Medulla oblongata (tissue), 1 donor: ENCODE measurements around the gene PPP1R14C.
A peak's percentile ranks its signal among the peaks of the same experiment; 100 is the strongest.
"Not testable (repeated sequence)": the region's sequence is repeated elsewhere in the genome, so short reads cannot be mapped to it uniquely, and the experiment has no call there.

Experiments
- DNase-seq: peaks from one replicate; pipeline ENCODE4 v3.0.0-alpha.2; 2015; ENCODE audit errors: extremely low spot score

The PPP1R14C gene

DNA sequence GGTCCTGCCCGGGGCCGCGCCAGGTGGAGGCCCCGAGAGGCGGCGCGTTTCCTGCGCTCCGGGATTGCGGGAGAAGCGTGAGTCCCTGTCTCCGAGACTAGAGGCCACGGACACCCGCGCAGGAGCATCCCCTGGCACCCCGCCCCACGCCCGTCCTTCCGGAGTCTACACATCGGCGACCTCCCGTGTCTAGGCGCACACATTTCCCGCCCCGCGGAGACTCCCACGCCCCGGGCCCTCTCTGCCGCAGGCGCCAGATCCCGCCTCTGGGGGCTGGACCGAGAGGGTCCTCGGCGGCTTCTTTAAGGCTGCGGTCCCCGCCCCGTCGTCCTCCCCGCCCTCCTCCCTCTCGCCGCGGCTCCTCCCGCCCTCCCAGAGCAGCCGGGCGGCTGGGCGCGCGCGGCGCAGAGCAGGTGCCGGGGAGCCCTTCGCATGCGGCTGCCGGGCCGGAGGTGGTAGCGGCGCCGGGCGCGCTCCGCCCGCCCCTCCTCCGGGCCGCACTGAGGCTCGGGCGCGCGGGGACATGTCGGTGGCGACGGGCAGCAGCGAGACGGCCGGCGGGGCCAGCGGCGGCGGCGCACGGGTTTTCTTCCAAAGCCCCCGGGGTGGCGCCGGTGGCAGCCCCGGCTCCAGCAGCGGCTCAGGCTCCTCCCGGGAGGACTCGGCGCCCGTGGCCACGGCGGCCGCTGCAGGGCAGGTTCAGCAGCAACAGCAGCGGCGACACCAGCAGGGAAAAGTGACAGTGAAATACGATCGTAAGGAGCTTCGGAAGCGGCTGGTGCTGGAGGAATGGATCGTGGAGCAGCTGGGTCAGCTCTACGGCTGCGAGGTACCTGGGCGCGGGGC is at the start of gene PPP1R14C:
Gene PPP1R14C, plus strand, starts transcription at position 375 of the 846 bp plus-strand sequence. Its CDS starts 149 bp downstream, at position 524.
- DNase-seq: peak; percentile 9

GRCh38 chr6:150093397-150093796 is 49.4 kb upstream of the PPP1R14C start:
- DNase-seq: peak; percentile 21

DNA sequence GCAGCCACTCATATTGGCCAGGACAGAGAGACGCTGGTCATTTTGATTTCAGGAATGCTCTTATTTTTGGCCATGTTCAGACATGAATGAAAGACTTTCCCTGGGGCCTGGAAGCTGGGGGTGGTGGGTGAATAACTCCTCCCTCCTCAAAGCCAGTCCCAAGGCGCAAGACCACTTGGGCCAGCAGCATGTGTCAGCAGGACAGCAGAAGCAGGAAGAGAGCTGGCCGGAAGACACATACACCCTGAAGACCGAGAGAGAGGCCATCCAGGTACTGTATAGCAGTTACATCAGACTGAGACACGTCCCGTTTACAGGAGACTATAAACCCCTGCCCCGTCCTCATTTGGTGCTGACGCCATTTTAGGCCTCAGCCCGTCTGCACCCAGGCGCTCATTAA is 44.7 kb upstream of the PPP1R14C start:
- no peak for DNase-seq

GRCh38 chr6:150099546-150099945 is 43.3 kb upstream of the PPP1R14C start:
- DNase-seq: no peak

DNA sequence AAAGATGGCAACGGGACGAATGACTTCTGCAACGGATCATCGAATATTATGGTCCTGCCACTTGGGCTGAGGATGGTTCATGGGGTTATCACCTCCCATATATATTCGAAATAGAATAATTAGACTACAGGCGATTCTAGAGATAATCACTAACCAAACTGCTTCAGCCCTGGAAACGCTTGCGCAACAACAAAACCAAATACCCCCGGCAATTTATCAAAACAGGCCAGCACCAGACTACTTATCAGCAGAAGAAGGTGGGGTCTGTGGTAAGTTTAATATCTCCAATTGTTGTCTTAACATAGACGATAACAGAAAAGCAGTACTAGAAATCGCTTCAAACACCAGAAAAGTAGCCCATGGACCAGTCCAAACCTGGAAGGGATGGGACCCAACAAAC is 42.9 kb upstream of the PPP1R14C start:
- no peak for DNase-seq

DNA sequence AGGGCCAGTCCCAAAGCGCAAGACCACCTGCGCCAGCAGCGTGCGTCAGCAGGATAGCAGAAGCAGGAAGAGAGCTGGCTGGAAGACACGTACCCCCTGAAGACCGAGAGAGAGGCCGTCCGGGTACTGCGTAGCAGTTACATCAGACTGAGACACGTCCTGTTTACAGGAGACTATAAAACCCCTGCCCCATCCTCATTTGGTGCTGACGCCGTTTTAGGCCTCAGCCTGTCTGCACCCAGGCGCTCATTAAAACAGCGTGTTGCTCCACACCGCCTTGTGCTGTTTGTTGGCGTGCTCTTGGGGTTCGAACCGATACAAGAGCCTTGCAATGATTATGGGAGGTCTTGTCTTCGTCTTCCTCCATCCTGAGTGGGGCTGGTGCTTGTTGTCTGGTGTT is 42.1 kb upstream of the PPP1R14C start:
- no peak for DNase-seq

DNA sequence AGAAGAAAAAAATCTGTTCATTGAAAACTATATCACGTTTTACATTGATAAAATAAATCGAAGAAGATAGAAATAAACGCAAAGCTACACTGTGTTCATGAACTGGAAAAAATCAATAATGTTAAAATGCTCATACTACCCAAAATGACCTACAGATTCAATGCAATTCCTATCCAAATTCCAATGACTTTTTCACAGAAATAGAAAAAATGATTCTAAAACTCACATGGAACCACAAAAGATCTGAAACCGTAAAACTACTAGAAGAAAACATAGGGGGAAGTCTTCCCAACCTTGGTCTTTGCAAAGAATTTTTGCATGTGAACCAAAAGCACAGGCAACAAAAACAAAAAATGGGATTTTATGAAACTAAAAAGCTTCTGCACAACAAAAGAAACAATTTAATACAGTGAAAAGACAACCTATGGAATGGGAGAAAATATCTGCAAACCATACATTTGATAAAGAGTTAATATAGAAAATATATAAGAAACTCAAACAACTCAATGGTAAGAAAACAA is 40.0 kb upstream of the PPP1R14C start:
- no peak for DNase-seq

- DNase-seq: no peak
These were observed 30.6 kb upstream of the PPP1R14C start for GRCh38 chr6:150112233-150112632.

DNA sequence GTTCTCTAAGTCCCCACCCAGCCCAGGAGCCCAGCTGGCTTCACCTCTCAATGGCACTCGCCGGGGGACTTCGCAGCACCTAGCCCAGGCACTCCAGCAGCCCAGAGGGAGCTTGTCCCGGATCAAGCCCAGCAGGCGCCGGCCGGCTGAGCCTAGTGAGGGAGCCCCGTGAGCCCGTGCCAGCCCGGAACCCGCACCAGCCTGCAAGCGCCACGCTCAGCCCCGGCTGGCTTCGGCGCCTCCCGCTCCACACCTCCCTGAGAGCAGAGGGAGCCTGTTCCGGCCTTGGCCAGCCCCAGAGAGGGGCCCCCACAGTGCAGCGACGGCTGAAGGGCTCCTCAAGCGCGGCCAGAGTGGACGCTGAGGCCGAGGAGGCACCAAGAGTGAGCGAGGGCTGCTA is 27.1 kb upstream of the PPP1R14C start:
- DNase-seq: no peak

DNA sequence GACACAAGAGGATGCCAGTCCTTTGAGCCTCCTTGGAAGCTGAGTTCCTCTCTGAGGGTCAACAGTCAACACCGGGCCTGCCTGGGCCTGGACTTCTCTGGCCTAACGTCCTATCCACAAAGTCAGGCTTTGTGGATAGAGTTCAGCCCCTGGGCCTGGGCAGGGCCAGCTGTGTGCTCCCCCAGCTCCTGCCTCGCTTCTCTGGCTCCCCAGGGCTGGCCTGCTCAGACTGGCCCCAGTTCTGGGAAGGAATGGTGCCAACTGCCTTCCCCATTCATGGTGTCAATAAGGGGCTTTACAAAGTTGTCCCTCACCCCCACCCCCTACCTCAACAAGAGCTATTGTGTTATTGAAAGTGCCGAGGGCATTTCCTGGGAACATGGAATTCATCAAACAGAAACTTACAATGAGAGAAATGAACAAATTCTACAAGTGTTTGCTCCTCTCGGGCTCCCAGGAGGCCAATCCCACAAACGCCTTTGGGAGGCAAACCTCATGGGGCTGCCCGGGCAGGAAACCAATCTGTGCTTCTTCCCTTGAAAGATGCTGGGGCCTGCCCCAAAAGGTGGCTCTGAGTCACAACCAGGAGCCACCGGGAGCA is 26.5 kb upstream of the PPP1R14C start:
- no peak for DNase-seq

DNA sequence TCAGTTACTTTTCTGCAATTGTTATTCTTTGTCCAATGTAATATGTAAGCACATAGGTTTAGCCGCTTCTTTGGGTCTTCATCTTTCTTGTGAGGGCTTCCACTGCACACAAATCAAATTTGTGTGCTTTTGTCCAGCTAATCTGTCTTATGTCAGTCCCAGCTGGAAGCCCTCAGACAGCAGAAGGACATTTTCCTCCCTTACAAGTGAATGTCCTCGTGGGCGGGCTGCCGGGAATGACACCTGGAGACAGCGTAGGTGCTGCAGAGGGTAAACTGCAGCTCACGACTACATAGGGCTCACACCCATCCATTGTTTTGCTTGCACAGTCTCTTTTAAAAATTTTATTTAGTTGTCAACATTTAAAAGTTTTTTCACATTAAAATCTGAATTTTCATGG is 24.6 kb upstream of the PPP1R14C start:
- no peak for DNase-seq

DNA sequence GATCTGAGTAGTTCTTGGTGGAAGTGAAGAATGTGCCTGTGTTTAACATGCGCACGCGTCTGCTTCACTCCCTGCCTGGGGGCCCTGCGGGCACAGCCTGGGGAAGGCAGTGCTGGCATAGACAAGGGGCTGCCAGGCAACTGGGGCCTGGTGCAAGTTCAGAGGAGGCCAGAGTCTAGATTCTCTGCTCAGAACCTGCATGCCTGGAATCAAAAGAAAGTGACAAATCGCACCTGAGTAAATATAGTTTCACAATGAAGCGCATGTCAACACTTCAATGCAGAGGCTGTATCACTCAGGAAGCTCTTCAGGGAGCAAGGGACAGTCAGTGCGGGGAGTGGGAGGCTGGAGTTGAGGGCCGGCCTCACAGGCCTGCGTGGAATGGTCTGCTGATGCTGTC is 24.2 kb upstream of the PPP1R14C start:
- DNase-seq: no peak

DNA sequence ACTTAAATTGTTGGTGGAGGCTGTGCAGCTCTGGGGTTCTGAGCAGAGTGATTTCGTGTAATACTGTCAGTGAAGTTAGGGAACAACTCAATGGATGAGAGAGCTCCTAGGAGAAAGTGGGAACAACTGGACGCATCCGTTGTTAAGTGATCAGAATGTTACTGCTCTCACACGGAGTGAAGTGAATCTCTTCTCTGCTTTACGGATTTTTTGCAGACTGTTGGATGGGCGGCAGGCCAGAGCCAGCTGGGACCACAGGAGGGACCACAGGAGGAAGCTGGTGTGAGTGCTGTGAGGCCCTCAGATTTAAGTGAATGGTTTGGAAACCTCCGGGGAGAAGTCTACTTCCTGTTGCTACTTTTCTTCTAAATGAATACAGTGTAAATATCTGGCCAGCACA is 23.7 kb upstream of the PPP1R14C start:
- peak; percentile 9 for DNase-seq

DNA sequence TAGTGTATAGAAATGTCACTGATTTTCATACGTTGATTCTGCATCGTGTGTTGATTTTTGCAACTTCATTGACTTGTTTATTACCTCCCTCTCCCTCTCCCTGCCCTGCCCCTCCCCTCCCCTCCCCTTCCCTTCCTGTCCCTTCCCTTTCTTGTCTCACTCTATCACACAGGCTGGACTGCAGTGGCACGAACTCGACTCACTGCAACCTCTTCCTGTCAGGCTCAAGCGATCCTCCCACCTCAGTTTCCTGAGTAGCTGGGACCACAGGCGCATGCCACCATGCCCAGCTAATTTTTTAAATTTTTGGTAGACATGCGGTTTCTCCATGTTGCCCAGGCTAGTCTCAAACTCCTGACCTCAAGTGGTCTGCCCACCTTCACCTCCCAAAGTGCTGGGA is 19.2 kb upstream of the PPP1R14C start:
- no peak for DNase-seq

DNA sequence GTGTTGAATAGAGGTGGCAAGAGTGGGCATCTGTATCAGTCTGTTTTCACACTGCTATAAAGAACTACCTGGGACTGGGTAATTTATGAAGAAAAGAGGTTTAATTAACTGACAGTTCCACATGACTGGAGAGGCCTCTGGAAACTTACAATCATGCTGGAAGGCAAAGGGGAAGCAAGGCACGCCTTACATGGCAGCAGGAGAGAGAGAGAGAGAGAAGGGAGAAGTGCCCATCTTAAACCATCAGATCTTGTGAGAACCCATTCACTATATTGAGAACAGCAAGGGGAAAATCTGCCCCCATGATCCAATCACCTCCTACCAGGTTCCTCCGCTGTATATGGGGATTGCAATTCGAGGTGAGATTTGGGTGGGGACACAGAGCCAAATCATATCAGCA is 18.6 kb upstream of the PPP1R14C start:
- DNase-seq: no peak

DNA sequence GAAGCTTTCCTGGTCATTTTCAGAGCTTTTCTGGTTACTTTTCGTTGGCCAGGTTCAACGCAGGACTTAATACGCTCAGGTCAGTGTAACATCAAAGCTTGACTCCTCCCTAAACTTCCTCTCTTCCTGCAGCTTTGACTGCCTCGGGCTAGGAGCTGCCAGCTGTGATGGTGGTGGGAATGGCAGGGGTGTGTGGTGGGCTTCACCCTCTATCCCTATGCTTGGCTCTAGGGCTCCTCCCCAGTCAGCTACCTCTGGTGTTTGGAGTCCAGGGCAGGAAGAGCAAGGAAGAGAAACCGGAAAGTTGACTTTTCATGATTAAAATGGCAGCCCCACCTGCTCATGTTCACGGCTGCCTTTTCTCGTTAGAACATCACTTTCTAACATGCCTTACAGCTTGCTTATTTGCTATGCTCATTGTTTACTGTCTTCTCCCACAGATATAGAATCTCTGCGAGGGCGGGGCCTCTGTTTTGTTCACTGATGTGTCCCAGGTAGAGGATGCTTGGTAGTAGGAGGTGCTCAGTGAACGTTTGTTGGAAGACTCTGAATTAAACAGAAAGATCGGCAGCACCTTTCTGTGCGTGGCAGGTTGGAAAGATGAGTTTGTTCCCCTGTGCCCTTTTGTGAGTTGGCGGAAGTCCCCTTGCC is 16.1 kb upstream of the PPP1R14C start:
- no peak for DNase-seq

- no peak for DNase-seq
These were observed 14.4 kb upstream of the PPP1R14C start for GRCh38 chr6:150128425-150128824.

- DNase-seq: no peak
These were observed 13.0 kb upstream of the PPP1R14C start for GRCh38 chr6:150129616-150130505.

DNA sequence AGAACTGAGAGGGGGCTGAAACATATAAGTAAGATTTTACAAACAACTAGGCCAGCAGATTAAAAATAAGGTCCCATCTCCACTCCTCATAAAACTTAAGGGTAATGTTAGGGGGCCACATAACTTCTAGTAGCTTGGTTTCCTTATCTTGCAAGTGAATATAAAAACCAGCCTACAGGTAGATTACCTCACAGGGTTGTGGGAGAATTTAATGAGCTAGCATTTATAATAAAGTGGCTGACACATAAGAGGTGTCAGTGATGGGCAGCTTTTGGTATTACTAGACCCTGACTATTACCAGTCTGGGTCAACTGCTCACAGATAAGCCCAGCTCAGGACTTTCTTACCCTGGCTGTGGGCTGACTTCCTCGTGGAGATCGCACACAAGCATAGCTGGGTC is 9.2 kb upstream of the PPP1R14C start:
- no peak for DNase-seq

- no peak for DNase-seq
These were observed 8.4 kb upstream of the PPP1R14C start for GRCh38 chr6:150134280-150134920.

DNA sequence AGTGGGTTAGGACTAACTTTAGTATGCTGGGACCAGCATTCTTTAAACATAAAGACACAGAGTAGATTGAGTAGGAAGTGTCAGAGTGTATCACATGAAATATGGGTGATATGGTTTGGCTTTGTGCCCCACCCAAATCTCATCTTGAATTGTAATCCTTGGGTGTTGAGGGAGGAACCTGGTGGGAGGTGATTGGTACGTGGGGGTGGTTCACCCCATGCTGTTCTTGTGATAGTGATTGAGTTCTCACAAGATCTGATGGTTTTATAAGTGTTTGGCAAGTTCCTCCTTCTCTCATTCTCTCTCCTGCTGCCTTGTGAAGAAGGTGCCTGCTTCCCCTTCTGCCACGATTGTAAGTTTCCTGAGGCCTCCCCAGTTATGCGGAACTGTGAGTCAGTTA is 5.1 kb upstream of the PPP1R14C start:
- not testable (repeated sequence) for DNase-seq
